CD4-positive, alpha-beta T cell treated with Interleukin-6 at 100 ng/mL for 8 hours (primary cell): Measurements from ENCODE around the gene ZEB2.
"Not testable (repeated sequence)": the region's sequence is repeated elsewhere in the genome, so short reads cannot be mapped to it uniquely, and the experiment has no call there.

Source experiments
- DNase-seq: peaks from one replicate; pipeline ENCODE4 v3.0.0-alpha.2; 2020; ENCODE audit warnings: mixed read lengths, low spot score

ZEB2 gene

DNA sequence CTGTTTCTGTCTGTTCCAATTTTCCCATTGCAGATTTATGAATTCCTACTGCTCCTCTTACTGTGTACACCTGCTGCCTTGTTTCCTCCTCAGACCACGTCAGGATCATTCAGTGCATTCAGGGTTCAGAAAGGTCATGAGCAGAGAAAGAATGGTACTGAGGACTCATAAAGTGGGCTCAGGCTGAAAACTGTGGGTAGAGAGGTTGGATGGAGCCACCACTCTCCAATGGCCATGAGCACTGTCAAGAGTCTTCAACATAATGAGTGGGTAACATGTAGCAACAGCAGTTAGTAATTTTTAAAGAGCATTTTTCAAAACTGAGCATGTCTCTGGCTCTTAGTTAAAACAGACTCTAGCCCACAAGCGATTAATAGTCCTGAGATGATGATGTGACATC lies 138.2 kb downstream of the ZEB2 start:
- no peak for DNase-seq

DNA sequence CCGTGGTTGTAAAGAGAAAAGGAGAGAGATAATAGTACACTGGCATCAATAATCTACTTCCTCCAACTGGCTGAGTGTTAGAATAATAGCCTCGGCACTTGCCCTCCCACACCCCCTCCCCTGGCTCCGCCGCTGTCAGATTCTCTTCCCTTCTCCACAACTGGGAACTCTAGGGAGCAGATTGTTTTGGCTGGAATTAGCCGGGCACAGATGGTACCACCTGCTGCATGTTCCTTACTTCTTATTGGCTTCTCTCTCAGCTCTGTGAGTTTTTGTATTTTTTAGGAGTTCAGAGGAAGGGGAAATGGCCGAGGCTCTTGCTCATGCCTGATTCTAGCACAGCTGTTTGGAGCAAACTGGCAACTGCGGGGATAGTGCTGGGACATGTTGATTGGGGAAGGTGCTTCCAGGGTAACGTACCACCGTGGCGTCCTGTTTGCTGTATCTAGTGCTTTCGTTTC lies 140.0 kb downstream of the ZEB2 start:
- no peak for DNase-seq

DNA sequence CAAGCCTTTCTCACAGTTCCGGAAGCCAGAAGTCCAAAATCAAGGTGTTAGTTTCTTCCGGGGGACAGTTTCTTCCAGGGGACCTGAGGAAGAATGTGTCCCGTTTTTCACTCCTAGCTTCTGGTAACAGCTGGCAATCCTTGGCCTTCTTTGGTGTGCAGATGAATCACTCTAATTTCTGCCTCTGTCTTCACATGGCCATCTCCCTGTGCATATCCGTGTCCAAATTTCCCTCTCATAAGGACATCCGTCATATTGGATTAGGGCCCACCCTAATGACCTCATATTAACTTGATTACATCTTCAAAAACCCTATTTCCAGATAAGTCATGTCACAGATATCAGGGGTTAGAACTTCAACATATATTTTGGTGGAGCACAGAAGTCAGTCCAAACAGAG lies 141.4 kb downstream of the ZEB2 start:
- no peak for DNase-seq

GRCh38 chr2:144377914-144378313 lies 142.0 kb downstream of the ZEB2 start:
- DNase-seq: no peak

GRCh38 chr2:144376926-144377325 lies 143.0 kb downstream of the ZEB2 start:
- DNase-seq: no peak

- no peak for DNase-seq
Measured at GRCh38 chr2:144376460-144376859, 143.5 kb downstream of the ZEB2 start.

- no peak for DNase-seq
Measured at GRCh38 chr2:144374163-144374661, 145.7 kb downstream of the ZEB2 start.

DNA sequence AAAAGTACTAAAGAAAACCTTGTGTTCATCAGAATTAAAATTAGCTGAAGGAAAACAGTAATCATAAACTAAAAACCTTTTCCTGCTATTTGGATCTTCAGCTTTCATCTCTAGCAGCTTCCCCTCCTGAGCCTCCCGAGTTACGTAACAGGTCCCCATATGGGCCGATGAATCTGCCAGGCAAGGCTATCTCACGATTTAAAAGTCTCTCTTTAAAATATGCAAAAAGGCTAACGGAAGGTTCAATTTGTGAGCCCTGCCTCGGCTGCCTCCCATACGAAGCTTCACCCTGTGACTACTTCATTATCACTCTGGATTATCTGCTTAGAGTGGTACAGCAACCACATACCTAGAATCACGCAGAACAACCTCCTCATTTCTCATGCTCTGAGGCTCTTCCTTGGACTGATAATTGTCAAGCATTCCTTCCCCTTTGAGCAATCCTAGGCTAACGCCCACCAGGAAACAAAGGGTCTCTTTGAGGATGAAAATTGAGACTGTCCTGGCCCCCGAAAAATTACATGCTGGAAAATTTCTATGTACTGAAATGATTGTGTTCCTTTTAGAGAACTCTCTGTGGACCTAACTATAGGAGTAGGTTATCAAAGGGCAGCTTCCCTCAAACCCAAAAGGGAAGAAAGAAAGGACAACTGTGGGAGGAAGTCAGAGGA lies 147.4 kb downstream of the ZEB2 start:
- DNase-seq: no peak

GRCh38 chr2:144370937-144371584 lies 148.9 kb downstream of the ZEB2 start:
- DNase-seq: no peak

DNA sequence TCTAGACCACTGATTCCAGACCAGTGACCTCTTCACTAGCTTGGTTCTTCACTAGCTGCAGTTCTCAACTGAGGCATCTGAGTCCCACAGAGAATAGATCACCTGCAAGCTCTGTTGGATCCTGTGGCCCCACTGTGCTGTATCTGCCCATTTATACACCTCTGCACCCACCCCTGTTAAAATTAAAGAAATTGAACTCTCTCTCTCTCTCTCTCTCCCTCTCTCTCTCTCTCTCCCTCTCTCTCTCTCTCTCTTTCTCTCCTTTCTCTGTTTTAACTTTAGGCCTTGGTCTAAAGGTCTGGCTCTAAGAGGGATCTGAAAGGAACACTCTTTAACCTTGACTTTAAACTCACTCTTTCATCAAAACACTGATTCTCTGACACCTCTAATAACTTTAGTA lies 150.5 kb downstream of the ZEB2 start:
- DNase-seq: no peak

GRCh38 chr2:144366825-144367429 lies 153.0 kb downstream of the ZEB2 start:
- DNase-seq: no peak

DNA sequence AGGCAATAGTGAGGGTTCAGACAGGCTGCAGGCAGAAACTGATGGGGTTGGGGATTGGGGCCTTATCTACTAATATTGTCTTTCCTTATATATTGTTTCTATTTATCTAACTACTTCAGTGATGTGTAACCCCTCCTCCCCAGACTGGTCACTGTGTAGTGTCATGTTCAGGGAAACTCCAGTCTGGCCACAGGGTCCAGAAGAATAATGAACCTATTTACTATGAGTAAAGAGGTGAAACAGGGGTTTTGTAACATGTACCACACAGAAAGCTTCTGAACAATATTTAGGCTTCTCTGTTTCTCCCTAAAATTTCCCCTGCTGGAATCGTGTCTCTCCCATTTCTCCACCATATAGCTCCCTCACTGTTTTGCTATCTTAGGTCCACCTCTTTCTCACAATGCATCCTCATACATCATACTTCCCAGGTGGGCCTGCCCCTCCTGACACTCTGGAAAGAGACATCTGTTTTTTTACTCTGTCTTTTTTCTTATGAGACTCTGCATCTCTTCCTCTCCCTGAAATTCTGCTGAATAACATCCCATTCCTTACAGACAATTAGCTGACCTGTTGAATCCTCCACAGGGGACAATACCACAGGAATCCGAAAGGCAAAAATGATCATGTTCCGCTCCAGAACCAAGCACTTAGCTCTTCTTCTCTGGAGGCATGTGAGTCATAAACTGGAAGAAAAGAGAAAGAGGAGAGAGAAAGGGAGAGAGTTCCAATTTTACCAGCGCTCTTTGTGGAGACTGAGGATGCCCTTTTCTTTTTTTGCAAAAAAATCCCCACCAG lies 154.8 kb downstream of the ZEB2 start:
- DNase-seq: no peak

DNA sequence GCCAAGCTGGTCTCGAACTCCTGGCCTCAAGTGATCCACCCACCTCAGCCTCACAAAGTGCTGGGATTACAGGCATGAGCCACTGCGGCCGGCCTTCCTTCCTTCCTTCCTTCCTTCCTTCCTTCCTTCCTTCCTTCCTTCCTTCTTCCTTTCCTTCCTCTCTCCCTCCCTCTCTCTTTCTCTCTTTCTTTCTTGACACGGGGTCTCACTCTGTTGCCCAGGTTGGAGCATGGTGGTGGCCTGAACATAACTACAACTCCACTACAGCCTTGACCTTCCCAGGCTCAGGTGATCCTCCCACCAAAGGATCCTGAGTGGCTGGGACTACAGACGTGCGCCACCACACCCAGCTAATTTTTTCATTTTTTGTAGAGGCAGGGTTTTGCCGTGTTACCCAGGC lies 155.7 kb downstream of the ZEB2 start:
- DNase-seq: not testable (repeated sequence)

DNA sequence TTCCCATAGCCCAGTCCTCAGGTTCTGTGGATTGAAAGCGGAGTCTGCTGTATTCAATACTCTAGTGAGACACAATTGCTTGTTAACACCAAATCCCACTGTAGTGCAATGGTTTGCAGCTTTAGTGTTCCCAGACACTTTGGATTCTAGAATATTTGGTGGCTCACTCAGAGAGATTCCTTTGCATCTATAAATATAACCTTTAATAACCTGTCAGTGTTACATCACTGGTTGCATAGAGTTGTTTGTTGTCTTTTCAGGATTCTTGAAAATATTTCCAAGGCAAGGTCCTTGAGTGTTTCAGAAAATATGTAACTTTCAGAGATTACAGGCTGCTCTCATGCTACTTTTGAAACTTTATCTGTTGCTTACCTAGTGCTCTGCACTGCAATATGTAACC lies 157.5 kb downstream of the ZEB2 start:
- no peak for DNase-seq

GRCh38 chr2:144361742-144362141 lies 158.2 kb downstream of the ZEB2 start:
- no peak for DNase-seq

DNA sequence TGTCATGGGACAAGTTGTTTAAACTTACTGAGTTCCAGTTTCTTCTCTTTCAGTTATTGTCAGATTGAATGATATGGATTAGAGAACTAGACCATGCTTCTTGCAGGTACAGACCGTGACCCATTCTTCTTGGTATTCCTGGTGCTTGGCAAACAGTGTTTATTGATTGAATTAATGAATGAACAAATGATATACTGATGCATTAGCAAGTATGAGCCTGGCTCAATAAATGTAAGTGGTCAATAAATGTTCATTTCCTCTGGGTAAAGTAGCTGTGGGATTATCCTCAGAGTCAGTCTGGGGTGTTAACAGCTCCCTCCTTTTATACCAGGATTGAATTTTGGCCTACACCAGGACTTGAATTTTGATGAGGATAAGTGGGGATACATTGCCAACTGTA lies 160.2 kb downstream of the ZEB2 start:
- DNase-seq: no peak

GRCh38 chr2:144358979-144359541 lies 160.9 kb downstream of the ZEB2 start:
- no peak for DNase-seq

DNA sequence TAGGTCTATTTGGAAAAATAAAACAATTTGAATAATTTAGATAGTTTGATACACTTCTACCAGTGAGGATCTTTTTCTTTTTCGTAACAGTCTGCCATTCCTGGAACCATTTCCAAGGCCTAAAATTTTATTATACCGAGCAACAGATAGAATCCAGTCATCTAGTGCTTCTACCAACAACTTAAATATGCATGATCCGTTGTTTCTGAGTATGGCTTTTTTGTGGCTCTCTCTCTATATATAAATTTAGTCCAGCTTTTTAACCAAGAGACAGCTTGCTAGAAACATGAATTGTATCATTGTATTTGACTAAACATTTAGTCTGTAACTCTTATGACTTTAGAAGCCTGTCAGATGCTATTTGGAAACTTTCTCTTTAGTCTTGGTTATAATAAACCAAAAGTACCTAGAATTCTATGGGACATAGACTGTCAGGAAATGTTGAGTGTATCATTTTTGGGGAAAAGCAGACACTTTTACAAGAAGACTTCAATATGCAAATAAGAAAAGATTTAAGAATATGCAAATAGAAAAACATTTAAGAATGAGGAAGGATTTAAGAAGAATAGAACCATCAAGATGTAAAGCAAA lies 161.4 kb downstream of the ZEB2 start:
- DNase-seq: no peak

DNA sequence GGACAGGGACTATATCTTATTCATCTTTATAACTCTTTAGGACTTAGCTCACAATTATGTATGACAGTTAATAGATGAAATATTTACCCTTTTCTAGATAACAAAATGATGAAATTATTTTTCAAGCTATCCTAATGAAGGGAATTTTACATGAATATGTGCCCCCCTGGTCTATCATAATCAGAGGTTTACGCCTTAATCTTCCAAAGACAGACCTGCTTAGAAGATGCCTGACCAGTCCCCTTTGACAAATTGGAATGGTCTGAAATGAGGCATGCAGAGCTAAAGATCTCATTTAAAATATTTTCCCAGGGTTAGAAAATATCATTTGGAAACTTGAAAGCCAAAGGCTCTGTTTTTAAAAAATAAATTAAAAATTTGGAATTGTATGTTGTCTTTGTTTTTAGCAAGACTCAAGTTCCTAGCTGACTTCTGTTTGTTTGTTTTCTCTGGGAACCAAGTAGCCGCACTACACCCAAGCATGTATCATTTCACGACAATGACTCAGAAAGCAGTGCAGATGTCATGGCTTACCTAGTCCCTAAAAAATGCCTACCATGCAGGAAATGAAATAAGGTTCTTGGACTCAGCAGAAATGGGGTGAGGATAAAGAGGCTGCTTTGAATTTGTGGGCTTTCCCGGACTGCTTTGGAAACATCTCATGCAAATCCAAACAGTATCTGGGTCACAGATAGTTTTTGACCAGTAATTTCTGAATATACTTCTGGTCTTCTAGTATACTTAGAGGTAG lies 162.1 kb downstream of the ZEB2 start:
- no peak for DNase-seq

DNA sequence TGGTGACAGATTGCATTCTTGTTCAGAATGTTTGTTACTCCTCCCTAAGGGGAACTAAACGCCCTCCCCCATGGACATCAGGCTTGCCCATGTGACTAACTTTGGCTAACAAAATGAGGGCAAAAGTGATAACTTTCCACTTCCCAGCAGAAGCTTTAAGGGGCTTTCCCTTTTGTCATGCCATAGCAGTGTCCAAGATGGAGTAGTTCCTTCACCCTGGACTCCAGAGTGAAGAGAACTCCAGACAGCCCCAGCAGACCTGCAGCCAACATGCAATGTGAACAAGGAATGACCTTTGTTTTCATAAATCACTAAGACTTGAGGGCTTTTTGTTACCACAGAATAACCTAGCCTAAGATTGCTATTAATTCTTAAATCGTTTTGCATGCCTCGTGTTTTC lies 163.5 kb downstream of the ZEB2 start:
- no peak for DNase-seq

DNA sequence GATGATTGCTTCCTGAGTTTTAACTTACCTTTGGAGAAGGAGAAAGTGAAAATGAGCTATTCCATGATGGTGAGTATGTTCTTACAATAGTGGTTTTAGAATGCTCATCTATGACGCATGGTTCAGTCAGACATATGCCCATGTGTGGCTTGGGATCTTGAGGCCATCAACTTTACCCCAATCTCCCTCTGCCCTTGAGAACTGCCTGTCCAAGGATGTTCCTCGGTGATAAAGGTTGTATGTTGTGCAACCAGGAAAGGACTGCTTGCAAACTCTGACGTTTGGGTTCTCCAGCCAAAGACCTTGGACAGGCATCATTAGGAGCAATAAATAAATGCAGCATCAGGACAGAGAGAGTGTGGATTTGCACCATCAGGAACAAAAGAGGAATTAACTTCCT lies 165.0 kb downstream of the ZEB2 start:
- DNase-seq: no peak
